ENCODE results near the gene MRPS26. TPM values are rescaled to one million over a fixed set of nuclear protein-coding genes. Genes with fewer than 3 reads are reported as not detected.

MRPS26 gene
- total RNA-seq, 1 donor from 2014 or later: 80.7 TPM

- Mint-ChIP-seq H3K9me3 (no peaks in the 10 kb centered on the region), H3K36me3 (ENCODE audit: low read depth) (no peaks in the 10 kb centered on the region), H3K4me1 (peaks cover 5% of the 10 kb centered on the region), H3K27me3 (ENCODE audit: low read depth) (peaks cover 25% of the 10 kb centered on the region), H3K4me3 (no peak overlapping the region), H3K27ac (ENCODE audit: unreplicated experiment) (no peak overlapping the region)
- TF ChIP-seq CTCF (conservative IDR thresholded peaks at IDR 0.05): no peak
- DNase-seq (ENCODE audit: low read depth, low spot score): no peak
Observed at GRCh38 chr20:3068075-3068474, 22.2 kb downstream of the MRPS26 start.

- no peak overlapping the region for H3K4me3 Mint-ChIP-seq
- no peak overlapping the region for H3K27ac Mint-ChIP-seq (ENCODE audit: unreplicated experiment)
- no peak for DNase-seq (ENCODE audit: low read depth, low spot score)
- H3K36me3 Mint-ChIP-seq (ENCODE audit: low read depth): no peaks in the 10 kb centered on the region
- H3K4me1 Mint-ChIP-seq: peaks cover 5% of the 10 kb centered on the region
- no peak for TF ChIP-seq CTCF (conservative IDR thresholded peaks at IDR 0.05)
- H3K27me3 Mint-ChIP-seq (ENCODE audit: low read depth): peaks cover 31% of the 10 kb centered on the region
- no peaks in the 10 kb centered on the region for H3K9me3 Mint-ChIP-seq
Observed at GRCh38 chr20:3068986-3069900, 23.4 kb downstream of the MRPS26 start.

- H3K9me3 Mint-ChIP-seq: no peaks in the 10 kb centered on the region
- no peak for DNase-seq (ENCODE audit: low read depth, low spot score)
- no peak for TF ChIP-seq CTCF (conservative IDR thresholded peaks at IDR 0.05)
- H3K27ac Mint-ChIP-seq (ENCODE audit: unreplicated experiment): no peak overlapping the region
- H3K36me3 Mint-ChIP-seq (ENCODE audit: low read depth): no peaks in the 10 kb centered on the region
- peaks cover 30% of the 10 kb centered on the region for H3K27me3 Mint-ChIP-seq (ENCODE audit: low read depth)
- H3K4me3 Mint-ChIP-seq: no peak overlapping the region
- H3K4me1 Mint-ChIP-seq: peaks cover 5% of the 10 kb centered on the region
Observed at GRCh38 chr20:3070725-3071124, 24.9 kb downstream of the MRPS26 start.

- Mint-ChIP-seq H3K4me3 (no peak overlapping the region), H3K27me3 (ENCODE audit: low read depth) (peaks cover 31% of the 10 kb centered on the region)
Observed at GRCh38 chr20:3071266-3071609, 25.4 kb downstream of the MRPS26 start.

More at GRCh38 chr20:3071266-3071609, 25.4 kb downstream of the MRPS26 start:
- no peak for TF ChIP-seq CTCF (conservative IDR thresholded peaks at IDR 0.05)
- H3K36me3 Mint-ChIP-seq (ENCODE audit: low read depth): no peaks in the 10 kb centered on the region
- H3K27ac Mint-ChIP-seq (ENCODE audit: unreplicated experiment): no peak overlapping the region
- no peak for DNase-seq (ENCODE audit: low read depth, low spot score)
- H3K9me3 Mint-ChIP-seq: no peaks in the 10 kb centered on the region
- peaks cover 5% of the 10 kb centered on the region for H3K4me1 Mint-ChIP-seq
